ENCODE results near the gene NELFE.
"Not testable (repeated sequence)": the region's sequence is repeated elsewhere in the genome, so short reads cannot be mapped to it uniquely, and the experiment has no call there.

- TF ChIP-seq CTCF (IDR thresholded peaks at IDR 0.05; ENCODE audit: insufficient read depth, low read depth, low read length); EZH2 (IDR thresholded peaks at IDR 0.05; ENCODE audit: insufficient read depth, low read length): not testable (repeated sequence)
Observed at GRCh38 chr6:32005991-32006529, 47.3 kb upstream of the NELFE start.

Data from astrocyte (in vitro differentiated cells and primary cell).